Left renal pelvis (tissue), 4 donors: ENCODE data around the gene CORIN. TPM values are rescaled to one million over a fixed set of nuclear protein-coding genes. Genes with fewer than 3 reads are reported as not detected.
"Not testable (repeated sequence)": the region's sequence is repeated elsewhere in the genome, so short reads cannot be mapped to it uniquely, and the experiment has no call there.

ENCODE experiments used
- DNase-seq, 4 donors: peaks; one replicate each; pipeline ENCODE4 v3.0.0-alpha.2; 2013; ENCODE audit warnings: low read depth in 4 of 4, low spot score in 3 of 4
- polyA plus RNA-seq, 4 donors: library from polyadenylated mRNA; unstranded; fragments of 120-200 nt; gene quantifications; one replicate each; pipeline ENCODE4 v1.2.1, GENCODE V29; 2013; ENCODE audit not compliant: insufficient read length in 4 of 4

CORIN gene
- polyA plus RNA-seq, 4 donors, result 4.8 to 13.1 (median 6.5) TPM

DNA sequence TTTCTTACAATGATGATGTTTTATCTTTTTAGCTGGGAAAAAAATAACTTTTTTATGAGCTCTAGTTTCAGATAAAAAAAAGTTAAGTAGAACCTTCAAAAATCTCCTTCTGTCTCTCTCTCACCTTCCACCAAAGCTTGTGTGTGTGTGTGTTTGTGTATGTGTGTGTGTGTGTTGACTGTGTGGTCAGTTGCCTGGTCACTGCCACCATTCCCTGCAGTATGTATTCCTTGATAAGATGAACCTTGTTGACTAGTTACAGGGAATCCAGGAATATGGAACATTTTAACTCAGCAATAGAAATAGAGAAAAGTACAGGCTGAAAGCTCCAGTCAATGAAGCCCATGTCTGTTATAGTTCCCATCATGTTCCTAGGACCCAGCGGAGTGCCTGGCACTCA is 143.5 kb downstream of the CORIN start:
- no peak for DNase-seq

DNA sequence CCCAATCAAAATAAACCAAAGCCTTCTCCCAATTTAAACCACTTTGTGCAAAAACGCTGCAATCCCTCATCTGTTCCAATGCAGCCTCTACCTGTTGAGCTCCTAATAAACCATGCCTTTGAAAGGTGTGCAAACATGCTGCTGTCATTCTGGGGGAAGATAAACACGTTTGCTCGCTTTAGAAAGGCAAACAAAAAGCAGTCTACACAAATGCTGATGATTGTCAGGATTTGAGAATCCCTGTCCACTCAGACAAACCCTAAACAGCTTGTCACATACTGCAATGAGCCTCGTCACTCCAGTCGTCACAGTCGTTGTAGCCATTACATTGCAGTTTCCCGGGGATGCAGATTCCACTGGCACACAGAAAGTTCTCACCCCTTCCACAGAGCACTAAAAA is 145.2 kb downstream of the CORIN start:
- DNase-seq, result no peak

DNA sequence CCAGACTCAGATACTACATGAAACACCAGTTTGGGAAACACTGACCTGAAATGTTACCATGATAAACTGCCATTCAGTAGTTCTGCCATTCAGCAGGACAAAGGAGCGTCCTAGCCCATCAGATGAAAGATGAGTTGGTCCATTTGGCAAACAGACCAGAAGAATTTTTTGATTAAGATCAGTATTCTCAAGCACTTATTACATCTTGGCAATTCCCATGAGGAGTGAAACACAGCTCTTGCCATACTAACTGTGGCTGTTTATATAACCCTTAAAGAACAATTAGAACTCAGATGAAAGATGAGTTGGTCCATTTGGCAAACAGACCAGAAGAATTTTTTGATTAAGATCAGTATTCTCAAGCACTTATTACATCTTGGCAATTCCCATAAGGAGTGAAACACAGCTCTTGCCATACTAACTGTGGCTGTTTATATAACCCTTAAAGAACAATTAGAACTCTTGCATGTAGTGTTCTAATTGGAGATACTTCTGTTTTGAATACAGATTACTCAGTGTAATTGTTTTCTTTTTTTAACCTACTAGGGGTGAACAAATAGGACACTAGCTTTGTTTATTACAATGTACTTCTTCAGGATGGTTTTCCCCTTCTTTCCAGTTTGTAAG is 146.0 kb downstream of the CORIN start:
- not testable (repeated sequence) for DNase-seq

DNA sequence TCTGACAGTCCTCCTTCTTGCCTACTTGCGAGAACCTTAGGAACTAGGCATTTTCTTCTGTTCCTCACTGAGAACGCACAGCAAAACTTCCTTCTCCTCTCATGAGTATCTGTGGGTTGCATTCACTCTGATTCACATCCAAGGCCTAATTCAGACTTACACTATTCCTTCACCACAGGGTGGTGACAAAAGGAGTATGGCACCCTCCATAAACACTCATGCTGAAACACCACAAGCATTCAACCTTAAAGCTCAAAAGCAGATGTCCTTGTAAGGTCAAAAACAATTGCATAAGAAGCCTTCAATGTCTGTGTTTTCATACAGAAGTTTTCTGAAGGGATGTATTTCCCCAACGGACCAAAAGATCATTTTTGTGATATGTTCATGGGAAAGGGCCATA is 147.3 kb downstream of the CORIN start:
- DNase-seq, result no peak

DNA sequence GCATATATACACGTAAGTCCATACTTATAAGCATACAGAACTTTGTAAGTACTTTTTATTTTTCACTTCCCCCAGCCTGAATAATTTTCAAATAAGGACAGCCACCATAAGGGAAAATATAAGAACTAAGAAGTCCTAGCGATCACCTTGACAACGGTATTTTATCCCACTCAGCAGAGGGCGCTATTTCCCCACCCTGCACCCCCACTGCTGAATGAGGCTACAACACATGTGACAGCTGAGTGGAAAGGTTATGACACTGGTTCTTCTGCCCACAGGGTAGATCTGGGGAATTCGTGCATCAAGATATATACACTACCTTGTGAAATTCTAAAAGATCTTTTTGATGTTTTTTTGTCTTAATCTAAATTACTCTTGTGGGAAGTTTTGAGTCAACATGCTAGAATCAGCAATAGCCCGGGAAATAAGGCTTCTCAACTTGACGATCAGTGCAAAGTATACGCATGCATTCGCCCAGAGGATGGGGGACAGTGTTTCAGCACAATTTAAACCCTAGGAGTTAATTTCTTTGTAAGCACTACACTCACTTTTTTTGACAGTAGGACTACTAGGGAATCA is 151.5 kb downstream of the CORIN start:
- DNase-seq, result no peak

- no peak for DNase-seq
Measured at GRCh38 chr4:47675806-47676205, 162.1 kb downstream of the CORIN start.

DNA sequence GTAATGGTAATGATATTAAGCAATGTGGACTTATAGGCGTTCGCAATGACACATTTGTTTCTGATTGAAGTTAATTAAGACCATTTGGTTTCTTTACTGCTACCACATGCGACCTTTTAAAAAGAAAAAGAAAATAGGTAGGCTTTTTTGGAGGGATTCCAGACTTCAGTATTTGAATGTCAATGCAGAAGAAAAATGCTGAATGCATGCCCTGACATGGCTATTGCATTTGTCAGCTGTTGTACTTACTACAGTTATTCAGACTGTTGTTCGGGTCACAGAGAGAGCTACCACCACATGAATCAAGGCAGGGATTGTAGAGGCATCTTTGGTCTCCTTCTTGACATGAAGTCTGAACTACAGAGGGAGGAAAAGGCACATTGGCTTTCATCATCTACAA is 163.7 kb downstream of the CORIN start:
- DNase-seq, result no peak

- no peak for DNase-seq
Measured at GRCh38 chr4:47672696-47673095, 165.2 kb downstream of the CORIN start.

DNA sequence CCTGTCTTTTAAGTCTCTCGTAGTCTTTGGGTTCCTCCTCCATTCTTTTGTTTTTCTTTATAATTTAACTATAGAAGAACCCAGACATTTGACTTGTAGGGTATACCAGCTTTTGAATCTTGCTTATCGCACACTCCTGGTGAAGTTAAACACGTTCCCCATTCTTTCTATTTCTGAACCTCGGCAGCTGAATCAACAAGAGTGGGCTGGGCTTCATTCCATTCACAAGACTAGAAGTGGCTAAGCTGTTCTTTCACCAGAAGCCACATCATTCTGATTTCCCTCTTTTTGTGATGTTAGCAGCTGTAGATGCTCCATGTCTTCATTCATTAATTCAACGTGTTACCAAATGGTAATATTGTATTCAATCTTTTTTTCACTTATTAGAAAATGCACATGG is 167.9 kb downstream of the CORIN start:
- no peak for DNase-seq

DNA sequence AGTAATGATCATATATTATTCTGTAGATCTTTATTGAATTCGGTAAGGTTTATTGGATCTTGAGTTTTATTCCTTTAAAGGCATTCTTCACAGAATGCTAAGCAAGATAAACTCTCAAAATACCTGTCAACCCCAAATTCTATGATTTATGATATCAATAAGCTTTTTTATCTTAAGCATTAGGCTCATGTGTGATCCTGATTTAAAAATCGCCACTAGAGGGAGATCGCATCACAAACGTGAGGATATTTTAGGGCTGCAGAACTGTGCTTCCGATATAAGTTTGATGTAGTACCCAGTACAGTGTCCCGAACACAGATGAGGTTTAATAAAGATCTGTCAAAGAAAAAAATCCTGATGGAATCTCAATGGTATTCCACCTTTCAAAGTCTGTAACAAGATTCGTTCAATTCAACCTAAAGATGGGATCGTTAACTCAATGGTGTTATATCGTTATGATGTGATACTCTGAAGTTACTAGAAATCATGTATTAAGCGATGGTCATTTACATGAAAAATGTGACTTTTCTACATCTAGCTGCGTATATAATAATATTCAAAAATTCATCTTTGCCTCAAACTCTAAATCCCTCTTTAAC is 169.0 kb downstream of the CORIN start:
- peak in 3 of 4 donors; percentile 33 to 46 (median 37) for DNase-seq

GRCh38 chr4:47668256-47668655 is 169.6 kb downstream of the CORIN start:
- no peak for DNase-seq

DNA sequence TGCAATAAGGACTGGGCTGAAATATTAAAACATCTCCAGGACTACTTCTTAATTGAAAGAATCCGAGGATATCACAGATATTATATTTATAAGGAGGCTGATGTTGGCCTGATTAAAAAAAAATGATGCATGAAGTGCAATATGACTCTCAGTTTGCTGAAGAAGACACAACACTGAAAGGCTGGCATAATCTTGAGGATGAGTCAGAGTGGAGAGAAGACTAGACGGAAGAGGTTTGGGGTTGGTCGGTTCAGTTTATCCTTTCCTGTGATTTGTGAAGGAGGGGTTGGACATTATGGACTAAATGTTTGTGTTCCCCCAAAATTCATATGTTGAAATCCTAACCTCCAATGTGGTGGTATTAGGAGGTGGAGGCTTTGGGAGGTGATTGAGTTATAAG is 170.3 kb downstream of the CORIN start:
- no peak for DNase-seq

DNA sequence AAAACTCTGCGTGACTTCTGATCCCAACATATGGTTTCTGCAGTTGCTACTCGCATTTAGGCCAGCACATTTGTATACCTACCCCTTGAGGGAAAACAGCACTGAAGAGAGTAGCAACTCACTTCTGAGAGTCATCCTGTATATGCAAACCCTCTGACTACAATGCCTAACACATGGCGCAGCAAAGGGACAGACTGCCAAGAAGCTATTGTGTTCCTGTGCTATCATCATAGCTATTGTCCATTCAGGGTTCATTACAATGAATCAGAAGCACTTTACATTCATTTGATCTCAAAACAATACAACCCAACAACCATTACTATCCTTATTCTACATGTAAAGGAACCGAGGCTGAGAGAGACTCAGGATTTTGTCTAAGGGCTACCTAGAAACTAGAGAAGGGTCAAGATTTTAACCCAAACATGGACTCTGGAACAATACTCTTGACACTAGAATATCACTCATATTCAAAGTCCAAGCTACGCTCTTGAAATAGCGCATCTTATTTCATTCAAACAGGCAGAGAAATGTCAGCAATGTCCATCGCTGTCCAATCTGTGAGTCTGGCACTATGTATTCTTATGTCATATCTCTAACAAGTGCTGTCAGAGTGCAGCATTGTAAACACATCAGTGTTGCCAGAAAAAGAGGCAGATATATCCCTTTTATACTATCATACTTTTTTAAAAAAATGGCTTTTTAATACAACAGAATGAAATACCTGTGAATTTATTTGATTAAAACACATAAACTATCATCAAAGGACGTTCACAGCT is 173.6 kb downstream of the CORIN start:
- no peak for DNase-seq

DNA sequence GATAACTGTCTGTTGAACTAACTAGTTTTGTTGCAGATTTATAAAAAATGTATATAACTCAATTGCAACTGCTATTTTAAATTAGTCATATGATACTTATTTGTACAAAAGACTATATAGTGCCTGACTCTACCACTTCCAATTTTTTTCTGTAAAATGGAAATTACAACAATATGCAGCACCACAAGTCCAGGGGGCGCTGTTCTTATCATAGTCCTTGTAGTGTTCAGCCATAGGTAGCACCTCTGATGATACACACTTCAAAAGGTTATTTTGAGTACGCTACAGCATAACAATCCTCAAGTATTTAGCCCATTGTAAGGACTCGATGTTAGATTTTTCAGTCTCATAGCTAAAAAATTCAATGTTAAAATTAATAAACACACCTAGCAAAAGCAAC is 174.9 kb downstream of the CORIN start:
- DNase-seq, result no peak

DNA sequence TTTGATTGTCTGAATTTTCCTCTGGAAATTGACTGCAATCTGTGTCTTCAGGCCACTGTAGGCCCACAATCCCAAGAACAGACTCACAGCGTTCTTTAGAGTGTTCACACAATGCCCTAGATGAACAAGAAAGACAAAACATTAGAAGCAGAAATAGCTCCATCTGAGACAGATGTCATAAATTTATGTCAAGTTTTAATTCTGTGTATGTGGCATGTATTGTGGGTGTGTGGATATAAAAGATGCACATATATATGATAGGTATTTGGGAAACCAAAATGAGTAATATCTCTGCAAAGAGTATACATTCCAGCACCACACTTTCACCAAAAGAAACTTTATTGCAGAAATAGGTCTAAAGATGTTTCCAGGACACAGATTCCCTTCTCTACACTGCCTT is 176.1 kb downstream of the CORIN start:
- DNase-seq, result no peak

- DNase-seq, result no peak
Measured at GRCh38 chr4:47659342-47659741, 178.5 kb downstream of the CORIN start.

DNA sequence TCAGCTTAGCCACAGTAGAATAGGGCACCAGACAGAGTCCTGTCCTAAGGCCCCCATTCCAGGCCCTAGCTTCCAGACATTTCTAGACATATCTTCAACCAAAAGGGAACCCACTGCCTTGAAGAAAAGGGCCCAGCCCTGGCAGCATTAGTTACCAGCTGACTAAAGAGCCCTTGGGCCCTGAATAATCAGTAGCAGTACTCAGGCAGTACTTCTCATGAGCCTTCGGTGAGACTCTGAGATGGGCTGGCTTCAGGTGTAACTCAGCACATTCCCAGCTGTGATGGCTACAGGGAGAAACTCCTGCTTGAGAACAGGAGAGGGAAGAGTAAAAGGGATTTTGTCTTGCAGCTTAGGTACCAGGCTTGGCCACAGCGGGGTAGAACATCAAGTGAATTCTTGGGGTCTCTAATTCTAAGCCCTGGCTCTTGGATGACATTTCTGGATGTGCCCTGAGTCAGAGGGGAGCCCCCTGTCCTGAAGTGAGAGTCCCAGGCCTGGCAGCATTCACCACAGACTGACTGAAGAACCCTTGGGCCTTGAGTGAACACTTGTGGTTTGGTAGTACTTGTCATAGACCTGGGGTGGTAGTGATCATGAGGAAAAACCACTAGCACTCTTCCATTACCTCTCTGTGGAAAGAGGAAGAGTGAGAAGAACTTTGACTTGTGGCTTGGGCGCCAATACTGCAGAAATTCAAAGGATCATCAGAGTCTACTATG is 182.7 kb downstream of the CORIN start:
- DNase-seq, result no peak

DNA sequence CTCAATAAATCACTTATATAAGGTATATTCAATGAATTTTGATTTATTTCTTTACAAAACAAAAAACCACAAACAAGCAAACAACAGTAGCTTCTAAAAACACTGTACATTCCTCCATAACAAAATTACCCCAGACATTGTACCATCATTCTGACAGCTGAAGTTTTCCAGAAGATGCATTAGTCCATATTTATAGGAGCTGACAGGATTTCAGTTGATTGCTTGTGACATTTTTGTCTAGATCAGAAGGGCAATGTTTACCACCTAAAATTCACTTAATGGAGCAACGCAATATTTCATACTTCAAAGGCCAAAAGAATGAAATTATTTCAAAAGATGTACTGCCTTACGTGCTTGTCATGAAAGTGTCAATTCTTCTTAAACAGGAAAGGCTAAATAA is 185.8 kb downstream of the CORIN start:
- no peak for DNase-seq

DNA sequence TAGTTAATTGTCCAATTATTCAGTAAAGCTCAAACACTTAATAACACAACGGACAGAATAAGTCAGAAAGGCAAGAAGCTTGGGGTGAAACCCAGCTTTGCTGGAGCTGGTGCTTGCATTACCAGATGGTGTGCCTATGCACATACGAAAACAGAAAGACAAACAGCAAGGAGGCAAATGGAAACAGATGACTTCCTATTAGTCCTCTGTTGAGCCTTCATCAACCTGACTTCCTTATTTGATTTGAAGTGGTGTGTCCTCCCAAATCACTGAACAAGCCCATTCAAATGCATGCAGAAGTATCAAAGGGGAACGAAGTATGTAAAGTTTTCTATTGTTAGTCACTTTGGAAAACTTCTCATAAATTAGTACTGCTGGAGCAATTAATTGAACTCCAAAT is 186.6 kb downstream of the CORIN start:
- no peak for DNase-seq

DNA sequence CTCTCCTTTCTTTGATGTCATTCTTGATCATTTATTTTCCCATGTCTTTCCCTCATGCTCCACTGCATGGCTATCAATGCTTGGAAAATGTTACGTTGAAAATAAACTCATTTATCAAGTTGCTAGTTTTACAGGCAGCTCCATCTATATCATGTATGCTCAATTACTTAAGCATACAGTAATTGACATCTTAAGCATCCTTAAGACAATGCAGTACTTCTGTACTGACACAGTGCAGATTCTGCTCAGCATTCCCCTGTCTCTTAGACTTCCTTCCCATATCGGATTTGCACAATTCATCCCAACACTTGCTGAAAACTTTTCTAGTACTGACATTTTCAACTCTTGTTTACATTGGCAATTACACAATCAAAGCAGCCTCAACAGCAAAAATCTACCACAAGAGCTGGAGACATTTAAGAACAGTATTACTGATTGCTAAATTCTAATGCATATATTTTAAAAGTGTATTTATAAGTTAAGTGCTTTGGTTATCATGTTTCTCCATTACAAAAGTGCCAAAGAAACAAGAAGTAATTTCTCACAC is 187.2 kb downstream of the CORIN start:
- no peak for DNase-seq

- no peak for DNase-seq
Measured at GRCh38 chr4:47647544-47647943, 190.3 kb downstream of the CORIN start.
